ENCODE measurements around the gene CFAP298.

CFAP298 gene

GRCh38 chr21:32597205-32597604 is 15.0 kb downstream of the CFAP298 start:
- no peak for FAIRE-seq

GRCh38 chr21:32595431-32595830 is 16.7 kb downstream of the CFAP298 start:
- no peak for FAIRE-seq

GRCh38 chr21:32593690-32594089 is 18.5 kb downstream of the CFAP298 start:
- FAIRE-seq: no peak

- no peak for FAIRE-seq
Measured at GRCh38 chr21:32592929-32593502, 19.2 kb downstream of the CFAP298 start.

GRCh38 chr21:32590130-32590529 is 22.0 kb downstream of the CFAP298 start:
- no peak for FAIRE-seq

GRCh38 chr21:32587651-32588050 is 24.5 kb downstream of the CFAP298 start:
- no peak for FAIRE-seq

- no peak for FAIRE-seq
Measured at GRCh38 chr21:32587120-32587519, 25.1 kb downstream of the CFAP298 start.

GRCh38 chr21:32585970-32586369 is 26.2 kb downstream of the CFAP298 start:
- FAIRE-seq: no peak

- no peak for FAIRE-seq
Measured at GRCh38 chr21:32585042-32585710, 27.0 kb downstream of the CFAP298 start, which contains the start of gene TCP10L. Gene TCP10L (minus strand): TSS chr21:32585523. CDS start chr21:32584304, 1,219 bp downstream.

GRCh38 chr21:32584472-32584871 is 27.7 kb downstream of the CFAP298 start:
- FAIRE-seq: no peak

- FAIRE-seq: no peak
Measured at GRCh38 chr21:32581732-32582131, 30.4 kb downstream of the CFAP298 start.

- FAIRE-seq: no peak
Measured at GRCh38 chr21:32580949-32581348, 31.2 kb downstream of the CFAP298 start.

- no peak for FAIRE-seq
Measured at GRCh38 chr21:32578107-32578691, 34.0 kb downstream of the CFAP298 start.

GRCh38 chr21:32576011-32576410 is 36.2 kb downstream of the CFAP298 start:
- no peak for FAIRE-seq

GRCh38 chr21:32574946-32575925 is 36.9 kb downstream of the CFAP298 start:
- FAIRE-seq: no peak

GRCh38 chr21:32572574-32573420 is 39.4 kb downstream of the CFAP298 start:
- no peak for FAIRE-seq

GRCh38 chr21:32570456-32570855 is 41.7 kb downstream of the CFAP298 start:
- no peak for FAIRE-seq

- FAIRE-seq: no peak
Measured at GRCh38 chr21:32569261-32570230, 42.6 kb downstream of the CFAP298 start.

- FAIRE-seq: no peak
Measured at GRCh38 chr21:32567626-32568025, 44.6 kb downstream of the CFAP298 start.

- FAIRE-seq: no peak
Measured at GRCh38 chr21:32566741-32567389, 45.3 kb downstream of the CFAP298 start.
